ENCODE results near the gene ATAD3C.
"Not testable (repeated sequence)": the region's sequence is repeated elsewhere in the genome, so short reads cannot be mapped to it uniquely, and the experiment has no call there.

ATAD3C gene

GRCh38 chr1:1427820-1428148 is 21.7 kb upstream of the ATAD3C start:
- Histone ChIP-seq H3K9me3 (ENCODE audit: control insufficient read depth in 1 of 2, low read length in 2 of 2) (no peaks in the 10 kb centered on the region), H3K27ac (ENCODE audit: low read length) (no peak overlapping the region)

GRCh38 chr1:1428174-1428573 is 21.3 kb upstream of the ATAD3C start:
- Histone ChIP-seq H3K4me3 (ENCODE audit: low read depth in 1 of 2, low read length in 2 of 2) (no peak overlapping the region), H3K27me3 (ENCODE audit: low read depth, low read length) (no peaks in the 10 kb centered on the region), H3K4me1 (ENCODE audit: control insufficient read depth in 1 of 2, insufficient read depth in 2 of 2, low read length in 2 of 2) (peaks cover 4 to 39% of the 10 kb centered on the region in 2 donors), H3K9me3 (ENCODE audit: control insufficient read depth in 1 of 2, low read length in 2 of 2) (no peaks in the 10 kb centered on the region), H3K27ac (ENCODE audit: low read length) (no peak overlapping the region), H3K36me3 (ENCODE audit: control insufficient read depth in 1 of 2, insufficient read depth in 2 of 2, low read length in 2 of 2) (no peaks in the 10 kb centered on the region)

More at GRCh38 chr1:1427820-1428148, 21.7 kb upstream of the ATAD3C start:
- Histone ChIP-seq H3K27me3 (ENCODE audit: low read depth, low read length) (no peaks in the 10 kb centered on the region), H3K4me1 (ENCODE audit: control insufficient read depth in 1 of 2, insufficient read depth in 2 of 2, low read length in 2 of 2) (peaks cover 4 to 35% of the 10 kb centered on the region in 2 donors), H3K4me3 (ENCODE audit: low read depth in 1 of 2, low read length in 2 of 2) (no peak overlapping the region), H3K36me3 (ENCODE audit: control insufficient read depth in 1 of 2, insufficient read depth in 2 of 2, low read length in 2 of 2) (no peaks in the 10 kb centered on the region)

- not testable (repeated sequence) for H3K27me3 ChIP-seq (ENCODE audit: low read depth, low read length); H3K9me3 ChIP-seq (ENCODE audit: control insufficient read depth in 1 of 2, low read length in 2 of 2); H3K27ac ChIP-seq (ENCODE audit: low read length); H3K36me3 ChIP-seq (ENCODE audit: control insufficient read depth in 1 of 2, insufficient read depth in 2 of 2, low read length in 2 of 2); H3K4me3 ChIP-seq (ENCODE audit: low read depth in 1 of 2, low read length in 2 of 2)
- H3K4me1 ChIP-seq (ENCODE audit: control insufficient read depth in 1 of 2, insufficient read depth in 2 of 2, low read length in 2 of 2) = peaks cover 9 to 47% of the 10 kb centered on the region in 2 donors
Measured at GRCh38 chr1:1428967-1429366, 20.5 kb upstream of the ATAD3C start.

GRCh38 chr1:1429671-1430073 is 19.8 kb upstream of the ATAD3C start:
- Histone ChIP-seq H3K9me3 (ENCODE audit: control insufficient read depth in 1 of 2, low read length in 2 of 2) (no peaks in the 10 kb centered on the region), H3K4me3 (ENCODE audit: low read depth in 1 of 2, low read length in 2 of 2) (peak overlapping the region in 1 of 2 donors; percentile 23), H3K27ac (ENCODE audit: low read length) (peak overlapping the region; percentile 62), H3K27me3 (ENCODE audit: low read depth, low read length) (no peaks in the 10 kb centered on the region), H3K36me3 (ENCODE audit: control insufficient read depth in 1 of 2, insufficient read depth in 2 of 2, low read length in 2 of 2) (no peaks in the 10 kb centered on the region), H3K4me1 (ENCODE audit: control insufficient read depth in 1 of 2, insufficient read depth in 2 of 2, low read length in 2 of 2) (peaks cover 10 to 54% of the 10 kb centered on the region in 2 donors)

- peak overlapping the region in 1 of 2 donors; percentile 23 for H3K4me3 ChIP-seq (ENCODE audit: low read depth in 1 of 2, low read length in 2 of 2)
- H3K27me3 ChIP-seq (ENCODE audit: low read depth, low read length) = no peaks in the 10 kb centered on the region
- H3K27ac ChIP-seq (ENCODE audit: low read length) = peak overlapping the region; percentile 62
- no peaks in the 10 kb centered on the region for H3K9me3 ChIP-seq (ENCODE audit: control insufficient read depth in 1 of 2, low read length in 2 of 2)
- peaks cover 10 to 61% of the 10 kb centered on the region in 2 donors for H3K4me1 ChIP-seq (ENCODE audit: control insufficient read depth in 1 of 2, insufficient read depth in 2 of 2, low read length in 2 of 2)
- H3K36me3 ChIP-seq (ENCODE audit: control insufficient read depth in 1 of 2, insufficient read depth in 2 of 2, low read length in 2 of 2) = no peaks in the 10 kb centered on the region
Measured at GRCh38 chr1:1430114-1430982, 19.1 kb upstream of the ATAD3C start.

GRCh38 chr1:1430992-1431844 is 18.3 kb upstream of the ATAD3C start:
- H3K36me3 ChIP-seq (ENCODE audit: control insufficient read depth in 1 of 2, insufficient read depth in 2 of 2, low read length in 2 of 2) = no peaks in the 10 kb centered on the region
- no peaks in the 10 kb centered on the region for H3K9me3 ChIP-seq (ENCODE audit: control insufficient read depth in 1 of 2, low read length in 2 of 2)
- no peaks in the 10 kb centered on the region for H3K27me3 ChIP-seq (ENCODE audit: low read depth, low read length)
- peaks cover 10 to 66% of the 10 kb centered on the region in 2 donors for H3K4me1 ChIP-seq (ENCODE audit: control insufficient read depth in 1 of 2, insufficient read depth in 2 of 2, low read length in 2 of 2)
- peak overlapping the region in 1 of 2 donors; percentile 60 for H3K4me3 ChIP-seq (ENCODE audit: low read depth in 1 of 2, low read length in 2 of 2)
- peak overlapping the region; percentile 60 for H3K27ac ChIP-seq (ENCODE audit: low read length)

- H3K4me3 ChIP-seq (ENCODE audit: low read depth in 1 of 2, low read length in 2 of 2) = peak overlapping the region in 1 of 2 donors; percentile 60
- no peaks in the 10 kb centered on the region for H3K36me3 ChIP-seq (ENCODE audit: control insufficient read depth in 1 of 2, insufficient read depth in 2 of 2, low read length in 2 of 2)
- H3K4me1 ChIP-seq (ENCODE audit: control insufficient read depth in 1 of 2, insufficient read depth in 2 of 2, low read length in 2 of 2) = peaks cover 10 to 72% of the 10 kb centered on the region in 2 donors
- H3K27me3 ChIP-seq (ENCODE audit: low read depth, low read length) = peaks cover 3% of the 10 kb centered on the region
- H3K27ac ChIP-seq (ENCODE audit: low read length) = peak overlapping the region; percentile 60
- H3K9me3 ChIP-seq (ENCODE audit: control insufficient read depth in 1 of 2, low read length in 2 of 2) = no peaks in the 10 kb centered on the region
Measured at GRCh38 chr1:1431845-1432273, 17.6 kb upstream of the ATAD3C start.

GRCh38 chr1:1432274-1432950 is 17.1 kb upstream of the ATAD3C start:
- Histone ChIP-seq H3K27ac (ENCODE audit: low read length) (peak overlapping the region; percentile 60), H3K36me3 (ENCODE audit: control insufficient read depth in 1 of 2, insufficient read depth in 2 of 2, low read length in 2 of 2) (no peaks in the 10 kb centered on the region), H3K4me3 (ENCODE audit: low read depth in 1 of 2, low read length in 2 of 2) (peak overlapping the region in 1 of 2 donors; percentile 60), H3K9me3 (ENCODE audit: control insufficient read depth in 1 of 2, low read length in 2 of 2) (no peaks in the 10 kb centered on the region), H3K4me1 (ENCODE audit: control insufficient read depth in 1 of 2, insufficient read depth in 2 of 2, low read length in 2 of 2) (peaks cover 10 to 78% of the 10 kb centered on the region in 2 donors), H3K27me3 (ENCODE audit: low read depth, low read length) (peaks cover 3% of the 10 kb centered on the region)

- Histone ChIP-seq H3K27ac (ENCODE audit: low read length) (peak overlapping the region; percentile 84), H3K36me3 (ENCODE audit: control insufficient read depth in 1 of 2, insufficient read depth in 2 of 2, low read length in 2 of 2) (no peaks in the 10 kb centered on the region), H3K27me3 (ENCODE audit: low read depth, low read length) (peaks cover 3% of the 10 kb centered on the region), H3K4me3 (ENCODE audit: low read depth in 1 of 2, low read length in 2 of 2) (peak overlapping the region; percentile 7 to 60), H3K4me1 (ENCODE audit: control insufficient read depth in 1 of 2, insufficient read depth in 2 of 2, low read length in 2 of 2) (peaks cover 10 to 85% of the 10 kb centered on the region in 2 donors), H3K9me3 (ENCODE audit: control insufficient read depth in 1 of 2, low read length in 2 of 2) (no peaks in the 10 kb centered on the region)
Measured at GRCh38 chr1:1432951-1433803, 16.3 kb upstream of the ATAD3C start.

GRCh38 chr1:1433804-1434130 is 15.7 kb upstream of the ATAD3C start:
- no peaks in the 10 kb centered on the region for H3K9me3 ChIP-seq (ENCODE audit: control insufficient read depth in 1 of 2, low read length in 2 of 2)
- peak overlapping the region; percentile 84 for H3K27ac ChIP-seq (ENCODE audit: low read length)
- peaks cover 0 to under 1% of the 10 kb centered on the region in 2 donors for H3K36me3 ChIP-seq (ENCODE audit: control insufficient read depth in 1 of 2, insufficient read depth in 2 of 2, low read length in 2 of 2)
- H3K4me1 ChIP-seq (ENCODE audit: control insufficient read depth in 1 of 2, insufficient read depth in 2 of 2, low read length in 2 of 2) = peaks cover 10 to 88% of the 10 kb centered on the region in 2 donors
- peak overlapping the region; percentile 7 to 60 for H3K4me3 ChIP-seq (ENCODE audit: low read depth in 1 of 2, low read length in 2 of 2)
- peaks cover 3% of the 10 kb centered on the region for H3K27me3 ChIP-seq (ENCODE audit: low read depth, low read length)

Data from muscle layer of duodenum (tissue), 2 donors.